Measurements from ENCODE around the gene SALL4. TPM values are rescaled to one million over a fixed set of nuclear protein-coding genes. Genes with fewer than 3 reads are reported as not detected.
A peak's percentile ranks its signal among the peaks of the same experiment; 100 is the strongest.

Gene SALL4
- total and polyA plus RNA-seq, 2 donors from 2014 or later: 0.09 TPM; not detected in 1

- H3K4me1 ChIP-seq (ENCODE audit: control insufficient read depth in 2 of 3, insufficient read depth in 2 of 3, low read depth in 1 of 3, low read length in 3 of 3): peaks cover 0 to 11% (median 4%) of the 10 kb centered on the region in 3 donors
- H3K4me3 ChIP-seq (ENCODE audit: low read length in 3 of 3): no peak overlapping the region
- H3K27ac ChIP-seq (ENCODE audit: low read depth in 2 of 2, low read length in 2 of 2): peak overlapping the region; percentile 51 to 72
- no peaks in the 10 kb centered on the region for H3K27me3 ChIP-seq (ENCODE audit: control insufficient read depth, insufficient read depth, low read length)
- FAIRE-seq: no peak
- no peaks in the 10 kb centered on the region for H3K36me3 ChIP-seq (ENCODE audit: control insufficient read depth in 2 of 3, insufficient read depth in 3 of 3, low read length in 3 of 3)
- no peak for TF ChIP-seq CTCF (IDR thresholded peaks at IDR 0.05; ENCODE audit: borderline replicate concordance, extremely low read depth, insufficient read depth)
- no peaks in the 10 kb centered on the region for H3K9me3 ChIP-seq (ENCODE audit: control insufficient read depth in 2 of 3, insufficient read depth in 1 of 3, low read length in 3 of 3)
- peak in 1 of 5 donors; percentile 67 for DNase-seq
- H3K9ac ChIP-seq (ENCODE audit: low read length in 3 of 3): no peak overlapping the region
- intact Hi-C loops (cut with DNase I): no loop called here
Observed at GRCh38 chr20:51752343-51752951, 49.9 kb downstream of the SALL4 start.

- H3K4me1 ChIP-seq (ENCODE audit: control insufficient read depth in 2 of 3, insufficient read depth in 2 of 3, low read depth in 1 of 3, low read length in 3 of 3): peaks cover 0 to 11% (median 4%) of the 10 kb centered on the region in 3 donors
- H3K27ac ChIP-seq (ENCODE audit: low read depth in 2 of 2, low read length in 2 of 2): peak overlapping the region; percentile 73 to 78
- no peak for TF ChIP-seq CTCF (IDR thresholded peaks at IDR 0.05; ENCODE audit: borderline replicate concordance, extremely low read depth, insufficient read depth)
- no peak for FAIRE-seq
- no peaks in the 10 kb centered on the region for H3K27me3 ChIP-seq (ENCODE audit: control insufficient read depth, insufficient read depth, low read length)
- H3K4me3 ChIP-seq (ENCODE audit: low read length in 3 of 3): no peak overlapping the region
- DNase-seq: no peak
- H3K36me3 ChIP-seq (ENCODE audit: control insufficient read depth in 2 of 3, insufficient read depth in 3 of 3, low read length in 3 of 3): no peaks in the 10 kb centered on the region
- no peaks in the 10 kb centered on the region for H3K9me3 ChIP-seq (ENCODE audit: control insufficient read depth in 2 of 3, insufficient read depth in 1 of 3, low read length in 3 of 3)
- intact Hi-C loops (cut with DNase I): no loop called here
- H3K9ac ChIP-seq (ENCODE audit: low read length in 3 of 3): peak overlapping the region in 1 of 3 donors; percentile 55
Observed at GRCh38 chr20:51750770-51751388, 51.4 kb downstream of the SALL4 start.

GRCh38 chr20:51750037-51750769, 52.1 kb downstream of the SALL4 start:
- TF ChIP-seq CTCF (IDR thresholded peaks at IDR 0.05; ENCODE audit: borderline replicate concordance, extremely low read depth, insufficient read depth): no peak
- DNase-seq (peak; percentile 49 to 93 (median 70)), FAIRE-seq (no peak)
- Histone ChIP-seq H3K27me3 (ENCODE audit: control insufficient read depth, insufficient read depth, low read length) (no peaks in the 10 kb centered on the region), H3K36me3 (ENCODE audit: control insufficient read depth in 2 of 3, insufficient read depth in 3 of 3, low read length in 3 of 3) (no peaks in the 10 kb centered on the region), H3K4me1 (ENCODE audit: control insufficient read depth in 2 of 3, insufficient read depth in 2 of 3, low read depth in 1 of 3, low read length in 3 of 3) (peaks cover 0 to 11% (median 4%) of the 10 kb centered on the region in 3 donors), H3K9ac (ENCODE audit: low read length in 3 of 3) (peak overlapping the region in 1 of 3 donors; percentile 55), H3K4me3 (ENCODE audit: low read length in 3 of 3) (no peak overlapping the region), H3K27ac (ENCODE audit: low read depth in 2 of 2, low read length in 2 of 2) (peak overlapping the region; percentile 73 to 78), H3K9me3 (ENCODE audit: control insufficient read depth in 2 of 3, insufficient read depth in 1 of 3, low read length in 3 of 3) (no peaks in the 10 kb centered on the region)
- intact Hi-C loops (cut with DNase I): no loop called here

Measured in kidney (tissue), 14 donors.